ENCODE measurements around the gene TM7SF2. TPM values are rescaled to one million over a fixed set of nuclear protein-coding genes. Genes with fewer than 3 reads are reported as not detected.
A peak's percentile ranks its signal among the peaks of the same experiment; 100 is the strongest.

The TM7SF2 gene
- total and polyA plus RNA-seq, 11 donors, result 17.6 to 752 (median 74.6) TPM

DNA sequence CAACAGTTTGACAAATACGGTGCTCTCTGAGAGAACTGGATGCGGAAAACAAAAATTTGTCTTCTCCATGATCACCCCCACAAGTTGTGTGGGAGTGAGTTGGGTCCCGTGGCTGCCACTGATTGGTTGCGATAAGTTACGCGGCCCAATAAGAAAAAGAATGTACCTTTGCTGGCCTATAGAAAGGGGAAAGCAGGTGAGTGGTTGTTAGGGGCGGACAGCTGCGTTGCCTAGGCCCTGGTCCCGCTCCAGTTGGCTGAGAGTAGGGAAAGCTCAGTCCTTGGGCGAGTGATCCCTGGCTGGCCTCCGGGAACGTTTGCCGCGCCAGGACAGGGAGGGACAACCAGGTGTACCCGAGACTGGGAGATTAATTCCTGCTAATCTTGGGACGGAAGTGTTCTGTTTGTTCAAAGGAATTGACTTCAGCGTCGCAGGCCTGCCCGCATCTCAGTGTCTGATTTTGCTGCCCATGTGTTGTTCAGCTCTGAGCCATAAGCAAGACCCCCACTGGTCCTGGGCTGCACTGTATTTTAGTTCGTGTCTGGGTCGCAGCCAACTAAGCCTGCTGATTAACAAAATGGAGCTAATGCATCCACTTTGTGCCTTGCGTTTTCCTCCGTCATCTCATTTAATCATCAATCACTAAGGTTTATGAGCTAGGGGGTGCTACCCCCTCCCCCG, 23.4 kb downstream of the TM7SF2 start:
- DNase-seq (peak; percentile 90 to 95 (median 91)), ATAC-seq (peak; percentile 89 to 95 (median 91))
- peak in 1 of 2 donors; percentile 63 for TF ChIP-seq POLR2A (IDR thresholded peaks at IDR 0.05)
- TF ChIP-seq, protein P1, sequence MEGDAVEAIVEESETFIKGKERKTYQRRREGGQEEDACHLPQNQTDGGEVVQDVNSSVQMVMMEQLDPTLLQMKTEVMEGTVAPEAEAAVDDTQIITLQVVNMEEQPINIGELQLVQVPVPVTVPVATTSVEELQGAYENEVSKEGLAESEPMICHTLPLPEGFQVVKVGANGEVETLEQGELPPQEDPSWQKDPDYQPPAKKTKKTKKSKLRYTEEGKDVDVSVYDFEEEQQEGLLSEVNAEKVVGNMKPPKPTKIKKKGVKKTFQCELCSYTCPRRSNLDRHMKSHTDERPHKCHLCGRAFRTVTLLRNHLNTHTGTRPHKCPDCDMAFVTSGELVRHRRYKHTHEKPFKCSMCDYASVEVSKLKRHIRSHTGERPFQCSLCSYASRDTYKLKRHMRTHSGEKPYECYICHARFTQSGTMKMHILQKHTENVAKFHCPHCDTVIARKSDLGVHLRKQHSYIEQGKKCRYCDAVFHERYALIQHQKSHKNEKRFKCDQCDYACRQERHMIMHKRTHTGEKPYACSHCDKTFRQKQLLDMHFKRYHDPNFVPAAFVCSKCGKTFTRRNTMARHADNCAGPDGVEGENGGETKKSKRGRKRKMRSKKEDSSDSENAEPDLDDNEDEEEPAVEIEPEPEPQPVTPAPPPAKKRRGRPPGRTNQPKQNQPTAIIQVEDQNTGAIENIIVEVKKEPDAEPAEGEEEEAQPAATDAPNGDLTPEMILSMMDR (IDR thresholded peaks at IDR 0.05), result no peak
- Histone ChIP-seq H3K4me1 (peaks cover 0 to 34% (median 26%) of the 10 kb centered on the region in 12 donors), H3K4me3 (peak overlapping the region; percentile 63 to 98 (median 89)), H3K27ac (peak overlapping the region; percentile 94 to 99 (median 98)), H3K9me3 (no peaks in the 10 kb centered on the region), H3K36me3 (peaks cover 0 to 30% (median 28%) of the 10 kb centered on the region in 9 donors), H3K27me3 (no peaks in the 10 kb centered on the region)
- intact Hi-C loops (cut with DNase I), result loop anchor here in 7 of 10 donors (2.0 to 5.0 kb wide), 3 partner anchors 37 to 47 kb away; partner anchors contain the start of genes CAPN1 (in 6 of the 7) and SPDYC (in 1 of the 7)
- WGBS, 4 donors, result 3 to 6% (median 4%) methylated on average over 24 of the region's 24 CpGs

DNA sequence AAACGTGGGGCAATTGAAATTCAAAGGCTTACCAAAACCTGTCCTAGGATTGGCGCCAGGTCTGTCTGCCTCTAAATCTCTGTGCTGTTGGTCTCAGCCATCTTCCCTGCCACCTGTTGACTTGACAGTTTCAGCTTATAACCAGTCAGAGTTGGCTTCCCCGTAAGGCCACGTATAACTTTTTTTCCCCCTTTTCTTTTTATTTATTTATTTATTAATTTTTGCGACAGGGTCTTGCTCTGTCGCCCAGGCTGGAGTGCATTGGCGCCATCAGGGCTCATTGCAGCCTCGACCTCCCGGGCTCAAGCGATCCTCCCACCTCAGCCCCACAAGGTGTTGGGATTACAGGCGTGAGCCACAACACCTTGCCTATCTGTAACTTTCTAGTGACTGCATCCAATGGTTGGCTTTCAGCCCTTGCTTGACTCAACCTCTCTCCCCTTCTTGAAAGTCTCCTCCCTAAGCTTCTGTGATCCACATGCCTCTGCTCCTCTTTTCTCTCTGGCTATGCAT, 24.0 kb downstream of the TM7SF2 start:
- peaks cover 0 to 24% (median 22%) of the 10 kb centered on the region in 9 donors for H3K36me3 ChIP-seq
- TF ChIP-seq, protein P1 (IDR thresholded peaks at IDR 0.05), result no peak
- no peak for TF ChIP-seq POLR2A (IDR thresholded peaks at IDR 0.05)
- peak overlapping the region; percentile 94 to 99 (median 98) for H3K27ac ChIP-seq
- ATAC-seq (no peak), DNase-seq (no peak)
- no peaks in the 10 kb centered on the region for H3K9me3 ChIP-seq
- peak overlapping the region; percentile 63 to 98 (median 89) for H3K4me3 ChIP-seq
- peaks cover 0 to 34% (median 26%) of the 10 kb centered on the region in 12 donors for H3K4me1 ChIP-seq
- no peaks in the 10 kb centered on the region for H3K27me3 ChIP-seq
- 56 to 65% (median 60%) methylated on average over 11 of the region's 11 CpGs for WGBS, 4 donors
- intact Hi-C loops (cut with DNase I), result loop anchor here in 7 of 10 donors (2.0 to 5.0 kb wide), 3 partner anchors 37 to 47 kb away; partner anchors contain the start of genes CAPN1 (in 6 of the 7) and SPDYC (in 1 of the 7)

DNA sequence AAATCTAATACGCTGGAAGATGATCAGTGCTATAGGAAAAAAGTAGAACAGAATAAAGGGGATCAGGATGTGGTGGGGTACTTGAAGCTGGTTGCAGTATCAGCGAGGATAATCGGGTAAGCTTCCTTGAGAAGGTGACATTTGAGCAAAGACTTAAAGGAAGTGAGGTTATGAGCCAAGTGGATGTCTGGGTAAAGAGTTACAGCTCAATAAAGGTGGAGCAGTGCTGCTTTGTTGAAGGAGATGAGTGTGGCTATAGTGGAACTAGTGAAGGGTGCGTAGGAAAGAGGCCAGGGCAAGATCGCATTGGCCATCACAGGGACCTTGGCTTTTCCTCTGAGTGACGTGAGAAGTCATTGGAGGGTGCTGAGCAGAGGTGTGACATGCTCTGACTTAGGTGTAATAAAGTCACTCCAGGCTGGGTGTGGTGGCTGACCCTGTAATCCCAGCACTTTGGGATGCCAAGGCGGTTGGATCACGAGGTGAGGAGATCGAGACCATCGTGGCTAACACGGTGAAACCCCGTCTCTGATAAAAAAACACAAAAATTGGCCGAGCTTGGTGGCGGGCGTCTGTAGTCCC, 24.9 kb downstream of the TM7SF2 start:
- H3K4me1 ChIP-seq, result peaks cover 0 to 34% (median 26%) of the 10 kb centered on the region in 12 donors
- intact Hi-C loops (cut with DNase I), result loop anchor here in 5 of 10 donors (5.0 kb wide), 2 partner anchors 36 to 46 kb away; partner anchors contain the start of genes CAPN1 (in 4 of the 5) and SPDYC (in 1 of the 5)
- H3K27ac ChIP-seq, result no peak overlapping the region
- no peaks in the 10 kb centered on the region for H3K9me3 ChIP-seq
- 91 to 93% (median 91%) methylated on average over 15 of the region's 15 CpGs for WGBS, 4 donors
- no peaks in the 10 kb centered on the region for H3K27me3 ChIP-seq
- TF ChIP-seq, protein P1 (IDR thresholded peaks at IDR 0.05), result no peak
- TF ChIP-seq POLR2A (IDR thresholded peaks at IDR 0.05), result no peak
- no peak for ATAC-seq
- no peak overlapping the region for H3K4me3 ChIP-seq
- DNase-seq, result no peak
- H3K36me3 ChIP-seq, result peaks cover 0 to 15% (median 13%) of the 10 kb centered on the region in 9 donors

Measured in heart left ventricle (tissue), 16 donors.